Gastrocnemius medialis (tissue), 4 donors: ENCODE measurements around the gene ISCA1.

ENCODE experiments used
- CTCF ChIP-seq, 5 experiments: fragments of 450-650 bp in 3 of 5; fragments of 200-600 bp in 2 of 5; sonication (generic) in 2 of 5; IDR thresholded peaks in 4 of 5; conservative IDR thresholded peaks in 1 of 5; 1 replicate in 4 of 5; 2 replicates in 1 of 5; pipeline ENCODE4 v1.5.1; 2016 to 2019; ENCODE audit warnings: antibody characterized with exemption in 5 of 5, mild to moderate bottlenecking in 3 of 5, moderate library complexity in 3 of 5
- POLR2A ChIP-seq, 2 donors: fragments of 450-650 bp; IDR thresholded peaks; one replicate each; pipeline ENCODE4 v1.6.1; 2017; ENCODE audit warnings: antibody characterized with exemption in 2 of 2, mild to moderate bottlenecking in 2 of 2, moderate library complexity in 2 of 2

DNA sequence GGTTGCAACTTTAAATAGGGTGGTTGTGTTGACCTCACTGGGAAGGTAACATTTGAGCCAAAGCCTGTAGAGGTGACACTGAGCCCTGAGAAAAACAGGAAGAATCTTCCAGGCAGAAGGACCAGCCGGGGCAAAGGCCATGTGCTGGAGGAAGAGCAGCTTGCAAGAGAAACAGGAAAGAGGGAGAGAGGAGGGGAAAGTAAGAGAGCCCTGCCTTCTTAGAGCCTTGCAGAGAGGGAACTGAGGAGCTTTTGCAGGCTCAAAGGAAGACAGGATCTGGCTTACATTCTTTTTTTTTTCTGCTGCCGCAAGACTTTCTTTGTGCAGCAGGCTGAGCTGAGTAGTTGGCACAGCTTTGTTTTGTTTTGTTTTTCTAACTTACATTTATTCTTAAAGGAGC lies 40.3 kb downstream of the ISCA1 start:
- TF ChIP-seq CTCF (IDR thresholded peaks at IDR 0.05 in 4 of 5, conservative IDR thresholded peaks at IDR 0.05 in 1 of 5) (no peak), POLR2A (IDR thresholded peaks at IDR 0.05) (no peak)
